ENCODE measurements around the gene ALDH1A1.

DNA sequence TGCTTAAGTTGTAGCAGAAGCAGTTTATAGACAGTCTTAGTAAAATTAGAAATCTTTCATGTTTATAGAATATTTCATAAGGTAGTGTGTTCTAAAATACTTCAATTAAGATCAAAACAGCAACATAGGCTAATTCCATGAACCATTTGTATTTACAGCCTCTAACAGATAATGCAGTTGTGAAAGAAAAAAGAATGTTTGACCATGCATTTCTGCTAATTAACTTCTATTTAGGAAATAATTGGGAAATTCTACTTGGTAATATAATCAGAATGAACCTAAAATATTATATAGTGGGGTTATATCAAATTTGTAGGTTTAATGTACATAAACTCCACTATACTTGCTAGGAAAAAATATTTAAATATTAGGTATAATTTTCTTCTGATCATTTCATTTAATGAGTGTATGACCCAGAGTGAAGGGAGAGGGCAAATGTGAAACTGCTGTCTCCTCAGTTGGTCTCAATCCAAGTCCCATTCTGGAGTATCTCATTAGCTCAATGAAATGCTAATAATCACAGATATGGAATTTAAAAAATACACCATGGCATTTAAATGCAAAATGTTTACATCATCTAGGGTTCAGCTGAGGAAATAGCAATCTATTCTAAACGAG is 34.9 kb downstream of the ALDH1A1 start:
- TF ChIP-seq, protein P1, sequence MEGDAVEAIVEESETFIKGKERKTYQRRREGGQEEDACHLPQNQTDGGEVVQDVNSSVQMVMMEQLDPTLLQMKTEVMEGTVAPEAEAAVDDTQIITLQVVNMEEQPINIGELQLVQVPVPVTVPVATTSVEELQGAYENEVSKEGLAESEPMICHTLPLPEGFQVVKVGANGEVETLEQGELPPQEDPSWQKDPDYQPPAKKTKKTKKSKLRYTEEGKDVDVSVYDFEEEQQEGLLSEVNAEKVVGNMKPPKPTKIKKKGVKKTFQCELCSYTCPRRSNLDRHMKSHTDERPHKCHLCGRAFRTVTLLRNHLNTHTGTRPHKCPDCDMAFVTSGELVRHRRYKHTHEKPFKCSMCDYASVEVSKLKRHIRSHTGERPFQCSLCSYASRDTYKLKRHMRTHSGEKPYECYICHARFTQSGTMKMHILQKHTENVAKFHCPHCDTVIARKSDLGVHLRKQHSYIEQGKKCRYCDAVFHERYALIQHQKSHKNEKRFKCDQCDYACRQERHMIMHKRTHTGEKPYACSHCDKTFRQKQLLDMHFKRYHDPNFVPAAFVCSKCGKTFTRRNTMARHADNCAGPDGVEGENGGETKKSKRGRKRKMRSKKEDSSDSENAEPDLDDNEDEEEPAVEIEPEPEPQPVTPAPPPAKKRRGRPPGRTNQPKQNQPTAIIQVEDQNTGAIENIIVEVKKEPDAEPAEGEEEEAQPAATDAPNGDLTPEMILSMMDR (IDR thresholded peaks at IDR 0.05 in 4 of 5, conservative IDR thresholded peaks at IDR 0.05 in 1 of 5): no peak
- no peak for TF ChIP-seq POLR2A (IDR thresholded peaks at IDR 0.05)
